ENCODE results near the gene INCENP.

INCENP gene

GRCh38 chr11:62147545-62147944 lies 23.7 kb downstream of the INCENP start:
- in situ Hi-C loops (cut with HindIII; ENCODE audit: low pct_unique_long_range_greater_than_20kb, low sequenced_read_pairs): no loop called here
- TF ChIP-seq JUND (IDR thresholded peaks at IDR 0.05; ENCODE audit: low read depth): no peak
- no peak for DNase-seq (ENCODE audit: low read depth in 1 of 2, low spot score in 1 of 2)

GRCh38 chr11:62148271-62148980 lies 24.6 kb downstream of the INCENP start:
- in situ Hi-C loops (cut with HindIII; ENCODE audit: low pct_unique_long_range_greater_than_20kb, low sequenced_read_pairs): no loop called here
- TF ChIP-seq JUND (IDR thresholded peaks at IDR 0.05; ENCODE audit: low read depth): no peak
- DNase-seq (ENCODE audit: low read depth in 1 of 2, low spot score in 1 of 2): no peak

- TF ChIP-seq JUND (IDR thresholded peaks at IDR 0.05; ENCODE audit: low read depth): no peak
- DNase-seq (ENCODE audit: low read depth in 1 of 2, low spot score in 1 of 2): no peak
- in situ Hi-C loops (cut with HindIII; ENCODE audit: low pct_unique_long_range_greater_than_20kb, low sequenced_read_pairs): no loop called here
These were observed 26.4 kb downstream of the INCENP start for GRCh38 chr11:62149986-62150886.

- no peak for TF ChIP-seq JUND (IDR thresholded peaks at IDR 0.05; ENCODE audit: low read depth)
- DNase-seq (ENCODE audit: low read depth in 1 of 2, low spot score in 1 of 2): no peak
- in situ Hi-C loops (cut with HindIII; ENCODE audit: low pct_unique_long_range_greater_than_20kb, low sequenced_read_pairs): no loop called here
These were observed 27.3 kb downstream of the INCENP start for GRCh38 chr11:62150887-62151736.

- in situ Hi-C loops (cut with HindIII; ENCODE audit: low pct_unique_long_range_greater_than_20kb, low sequenced_read_pairs): no loop called here
- no peak for TF ChIP-seq JUND (IDR thresholded peaks at IDR 0.05; ENCODE audit: low read depth)
- DNase-seq (ENCODE audit: low read depth in 1 of 2, low spot score in 1 of 2): no peak
These were observed 27.9 kb downstream of the INCENP start for GRCh38 chr11:62151737-62152102.

GRCh38 chr11:62152245-62153086 lies 28.7 kb downstream of the INCENP start:
- no peak for TF ChIP-seq JUND (IDR thresholded peaks at IDR 0.05; ENCODE audit: low read depth)
- in situ Hi-C loops (cut with HindIII; ENCODE audit: low pct_unique_long_range_greater_than_20kb, low sequenced_read_pairs): no loop called here
- no peak for DNase-seq (ENCODE audit: low read depth in 1 of 2, low spot score in 1 of 2)

- DNase-seq (ENCODE audit: low read depth in 1 of 2, low spot score in 1 of 2): no peak
- in situ Hi-C loops (cut with HindIII; ENCODE audit: low pct_unique_long_range_greater_than_20kb, low sequenced_read_pairs): no loop called here
- TF ChIP-seq JUND (IDR thresholded peaks at IDR 0.05; ENCODE audit: low read depth): no peak
These were observed 29.2 kb downstream of the INCENP start for GRCh38 chr11:62153087-62153395.

GRCh38 chr11:62153617-62154016 lies 29.8 kb downstream of the INCENP start:
- in situ Hi-C loops (cut with HindIII; ENCODE audit: low pct_unique_long_range_greater_than_20kb, low sequenced_read_pairs): no loop called here
- no peak for DNase-seq (ENCODE audit: low read depth in 1 of 2, low spot score in 1 of 2)
- no peak for TF ChIP-seq JUND (IDR thresholded peaks at IDR 0.05; ENCODE audit: low read depth)

- in situ Hi-C loops (cut with HindIII; ENCODE audit: low pct_unique_long_range_greater_than_20kb, low sequenced_read_pairs): no loop called here
- no peak for DNase-seq (ENCODE audit: low read depth in 1 of 2, low spot score in 1 of 2)
- no peak for TF ChIP-seq JUND (IDR thresholded peaks at IDR 0.05; ENCODE audit: low read depth)
These were observed 33.8 kb downstream of the INCENP start for GRCh38 chr11:62157603-62158002.

- TF ChIP-seq JUND (IDR thresholded peaks at IDR 0.05; ENCODE audit: low read depth): no peak
- no peak for DNase-seq (ENCODE audit: low read depth in 1 of 2, low spot score in 1 of 2)
- in situ Hi-C loops (cut with HindIII; ENCODE audit: low pct_unique_long_range_greater_than_20kb, low sequenced_read_pairs): no loop called here
These were observed 42.6 kb downstream of the INCENP start for GRCh38 chr11:62166371-62166770.

GRCh38 chr11:62169448-62169847 lies 45.6 kb downstream of the INCENP start:
- no peak for TF ChIP-seq JUND (IDR thresholded peaks at IDR 0.05; ENCODE audit: low read depth)
- in situ Hi-C loops (cut with HindIII; ENCODE audit: low pct_unique_long_range_greater_than_20kb, low sequenced_read_pairs): no loop called here
- no peak for DNase-seq (ENCODE audit: low read depth in 1 of 2, low spot score in 1 of 2)

GRCh38 chr11:62169935-62170334 lies 46.1 kb downstream of the INCENP start:
- in situ Hi-C loops (cut with HindIII; ENCODE audit: low pct_unique_long_range_greater_than_20kb, low sequenced_read_pairs): no loop called here
- TF ChIP-seq JUND (IDR thresholded peaks at IDR 0.05; ENCODE audit: low read depth): no peak
- DNase-seq (ENCODE audit: low read depth in 1 of 2, low spot score in 1 of 2): no peak

Data from T47D (cell line).